ENCODE data around the gene CUL7. TPM values are rescaled to one million over a fixed set of nuclear protein-coding genes. Genes with fewer than 3 reads are reported as not detected.
"Not testable (repeated sequence)": the region's sequence is repeated elsewhere in the genome, so short reads cannot be mapped to it uniquely, and the experiment has no call there.

The CUL7 gene
- total RNA-seq, 1 donor from 2014 or later: 18.7 TPM

- no peak for DNase-seq (ENCODE audit: low read depth in 2 of 2)
Observed at GRCh38 chr6:43047998-43048397, 5.7 kb downstream of the CUL7 start.

GRCh38 chr6:43045371-43045930, 8.2 kb downstream of the CUL7 start:
- no peak for DNase-seq (ENCODE audit: low read depth in 2 of 2)

- no peak for DNase-seq (ENCODE audit: low read depth in 2 of 2)
Observed at GRCh38 chr6:43043310-43043709, 10.3 kb downstream of the CUL7 start.

GRCh38 chr6:43041475-43041874, 12.2 kb downstream of the CUL7 start:
- DNase-seq (ENCODE audit: low read depth in 2 of 2): not testable (repeated sequence)

GRCh38 chr6:43040542-43041257, 13.0 kb downstream of the CUL7 start:
- no peak for DNase-seq (ENCODE audit: low read depth in 2 of 2)

GRCh38 chr6:43038727-43039126, 14.9 kb downstream of the CUL7 start:
- DNase-seq (ENCODE audit: low read depth in 2 of 2): no peak

- DNase-seq (ENCODE audit: low read depth in 2 of 2): no peak
Observed at GRCh38 chr6:43037706-43038105, 15.9 kb downstream of the CUL7 start.

DNA sequence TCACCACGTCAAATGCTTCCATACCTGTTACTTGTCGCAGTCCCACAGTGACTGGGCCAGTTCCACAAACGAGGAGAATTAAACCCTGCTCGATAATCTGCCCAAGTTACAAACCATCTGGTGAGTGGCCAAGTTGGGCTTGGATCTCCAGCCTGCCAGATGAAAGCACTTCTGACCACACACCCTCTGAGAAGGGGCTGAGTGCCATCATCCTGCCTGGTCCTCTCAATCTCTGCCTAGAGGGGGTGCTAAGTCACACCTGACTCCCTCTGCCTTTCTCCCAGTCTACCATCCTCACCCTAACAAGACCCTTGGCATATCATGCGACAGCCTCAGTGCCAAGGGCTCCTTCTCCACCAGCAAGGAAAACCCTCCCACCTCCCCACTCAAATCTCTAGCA, 16.5 kb downstream of the CUL7 start:
- no peak for DNase-seq (ENCODE audit: low read depth in 2 of 2)

DNA sequence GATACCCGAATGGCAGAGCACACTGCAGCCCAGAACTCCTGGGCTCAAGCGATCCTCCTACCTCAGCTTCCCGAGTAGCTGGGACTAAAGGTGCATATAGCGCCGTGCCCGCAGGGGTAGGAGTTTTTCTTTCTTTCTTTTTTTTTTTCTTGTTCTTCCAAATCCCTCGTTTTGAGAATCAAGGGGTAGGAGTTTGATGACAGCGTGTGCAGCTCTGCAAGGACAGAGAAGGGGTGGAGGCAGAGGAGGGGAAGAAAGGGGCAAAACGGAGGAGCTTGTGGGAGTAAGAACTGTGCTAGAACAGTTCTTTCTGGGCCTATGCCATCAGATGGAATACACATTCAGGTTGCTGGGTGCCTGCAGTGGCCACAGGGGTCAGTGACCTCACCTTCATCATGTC, 16.9 kb downstream of the CUL7 start:
- DNase-seq (ENCODE audit: low read depth in 2 of 2): no peak

DNA sequence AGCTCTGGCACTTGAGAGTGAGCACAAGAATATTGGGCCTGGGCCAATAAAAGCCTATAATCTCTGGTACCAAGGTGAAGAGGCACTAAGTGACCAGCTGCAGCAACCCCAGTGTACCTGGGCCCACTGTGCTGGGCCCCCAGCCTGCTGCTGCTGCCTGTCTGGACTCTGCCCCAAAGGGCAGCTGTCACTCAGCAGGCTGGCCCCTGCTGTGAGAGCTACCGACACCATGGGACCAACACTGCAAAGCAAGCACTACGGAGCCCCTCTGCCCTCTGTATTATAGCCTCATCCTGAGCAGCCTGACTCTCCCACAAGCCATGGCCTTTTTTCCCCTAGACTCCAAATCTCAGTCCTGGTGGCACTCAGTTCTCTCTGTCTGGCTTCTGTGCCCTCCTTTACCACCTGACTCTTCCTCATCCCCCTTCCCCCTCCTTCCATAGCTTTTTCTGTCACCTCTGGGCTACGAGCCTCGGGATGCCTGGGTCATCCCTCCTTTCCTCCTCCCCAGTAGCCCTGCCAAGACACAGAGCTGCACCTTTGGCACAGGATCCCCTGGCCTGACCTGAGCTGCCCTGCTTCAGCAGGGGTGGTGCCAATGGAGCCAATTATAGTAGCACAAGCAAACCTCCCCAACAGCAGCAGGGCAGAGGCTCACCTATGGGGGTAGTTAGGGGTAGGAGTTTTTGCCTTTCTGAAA, 18.0 kb downstream of the CUL7 start:
- no peak for DNase-seq (ENCODE audit: low read depth in 2 of 2)

GRCh38 chr6:43034190-43034525, 19.5 kb downstream of the CUL7 start:
- DNase-seq (ENCODE audit: low read depth in 2 of 2): no peak

GRCh38 chr6:43033496-43034189, 20.0 kb downstream of the CUL7 start:
- DNase-seq (ENCODE audit: low read depth in 2 of 2): no peak

DNA sequence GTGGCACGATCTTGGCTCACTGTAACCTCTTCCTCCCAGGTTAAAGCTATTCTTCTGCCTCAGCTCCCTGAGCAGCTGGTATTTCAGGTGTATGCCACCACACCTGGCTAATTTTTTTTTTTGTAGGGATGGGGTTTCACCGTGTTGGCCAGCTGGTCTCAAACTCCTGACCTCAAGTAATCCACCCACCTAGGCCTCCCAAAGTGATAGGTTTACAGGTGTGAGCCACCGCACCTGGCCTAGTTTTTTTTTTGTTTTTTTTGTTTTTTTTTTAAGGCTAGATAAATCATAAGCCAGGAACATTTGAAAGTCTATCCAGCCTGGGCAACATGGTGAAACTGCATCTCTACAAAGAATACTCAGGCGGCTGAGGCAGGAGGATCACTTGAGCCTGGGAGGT, 21.3 kb downstream of the CUL7 start:
- no peak for DNase-seq (ENCODE audit: low read depth in 2 of 2)

GRCh38 chr6:43029120-43029519, 24.5 kb downstream of the CUL7 start:
- DNase-seq (ENCODE audit: low read depth in 2 of 2): no peak

DNA sequence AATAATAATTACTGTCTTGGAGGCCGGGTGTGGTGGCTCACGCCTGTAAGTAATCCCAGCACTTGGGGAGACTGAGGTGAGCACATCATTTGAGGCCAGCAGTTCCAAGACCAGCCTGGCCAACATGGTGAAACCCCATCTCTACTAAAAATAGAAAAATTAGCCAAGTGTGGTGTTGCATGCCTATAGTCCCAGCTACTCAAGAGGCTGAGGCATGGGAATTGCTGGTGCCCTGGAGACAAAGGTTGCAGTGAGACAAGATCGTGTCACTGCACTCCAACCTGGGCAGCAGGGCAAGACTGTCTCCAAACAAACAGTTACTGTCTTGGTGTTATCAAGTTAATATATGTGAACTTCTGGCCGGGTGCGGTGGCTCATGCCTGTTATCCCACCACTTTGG, 27.3 kb downstream of the CUL7 start:
- DNase-seq (ENCODE audit: low read depth in 2 of 2): no peak

DNA sequence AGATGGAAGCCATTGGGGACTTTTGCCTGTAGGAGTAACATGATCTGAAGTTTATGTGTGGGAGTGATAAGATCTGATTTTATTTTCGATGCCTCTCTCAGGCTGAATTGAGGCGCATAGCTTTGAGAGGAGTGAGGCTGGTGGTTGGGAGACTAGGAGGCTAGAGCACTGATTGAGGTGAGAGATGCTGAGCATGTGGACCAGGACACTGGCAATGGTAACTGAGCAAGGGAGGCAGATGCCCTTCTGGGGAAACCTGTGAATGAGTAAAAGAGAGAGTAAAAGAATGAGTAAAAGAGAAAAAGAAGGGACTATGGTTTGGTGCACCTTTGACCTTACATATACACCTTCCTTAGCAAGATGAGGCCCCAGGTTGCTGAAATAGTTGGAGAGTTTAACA, 29.2 kb downstream of the CUL7 start:
- no peak for DNase-seq (ENCODE audit: low read depth in 2 of 2)

GRCh38 chr6:43021270-43022047, 32.2 kb downstream of the CUL7 start, which contains the start of gene RRP36:
Gene RRP36 (plus strand): TSS chr6:43021623. CDS start chr6:43021655, 32 bp downstream.
- peak; percentile 30 to 70 for DNase-seq (ENCODE audit: low read depth in 2 of 2)

- DNase-seq (ENCODE audit: low read depth in 2 of 2): no peak
Observed at GRCh38 chr6:43020847-43021246, 32.8 kb downstream of the CUL7 start.

- no peak for DNase-seq (ENCODE audit: low read depth in 2 of 2)
Observed at GRCh38 chr6:43020052-43020705, 33.5 kb downstream of the CUL7 start.

DNA sequence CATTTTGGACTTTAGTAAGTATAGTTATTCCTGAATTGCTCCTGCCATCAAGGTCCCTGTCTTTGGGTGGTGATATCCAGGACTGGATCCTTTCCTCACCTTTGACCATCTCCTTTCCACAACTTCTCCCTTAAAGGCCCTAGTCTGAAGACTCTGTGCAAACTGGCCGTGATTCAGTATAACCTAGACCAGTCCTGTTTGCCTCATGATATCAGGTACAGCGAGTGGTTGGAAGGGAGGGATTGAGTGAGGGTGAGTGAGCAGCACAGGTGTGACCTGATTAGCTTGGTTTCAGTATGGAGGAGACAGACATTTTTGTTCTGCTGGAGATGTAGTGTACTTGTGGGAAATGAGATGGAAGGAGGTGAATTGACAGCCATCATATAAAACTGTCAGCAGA, 34.5 kb downstream of the CUL7 start:
- DNase-seq (ENCODE audit: low read depth in 2 of 2): no peak

GRCh38 chr6:43016943-43017334, 36.7 kb downstream of the CUL7 start:
- no peak for DNase-seq (ENCODE audit: low read depth in 2 of 2)
